ENCODE data around the gene ELMOD3. TPM values are rescaled to one million over a fixed set of nuclear protein-coding genes. Genes with fewer than 3 reads are reported as not detected.

The ELMOD3 gene
- polyA plus RNA-seq, 1 donor from 2014 or later: 39.7 TPM

GRCh38 chr2:85400023-85400422 is 45.5 kb downstream of the ELMOD3 start:
- H3K27ac ChIP-seq (ENCODE audit: low read length): no peak overlapping the region
- TF ChIP-seq SMC3 (conservative IDR thresholded peaks at IDR 0.05; ENCODE audit: poor library complexity) (no peak), EP300 (conservative IDR thresholded peaks at IDR 0.05; ENCODE audit: poor library complexity, severe bottlenecking) (no peak), EZH2 (IDR thresholded peaks at IDR 0.05; ENCODE audit: borderline replicate concordance, insufficient read depth, low read length, poor library complexity, severe bottlenecking) (no peak), CTCF (IDR thresholded peaks at IDR 0.05; ENCODE audit: poor library complexity, severe bottlenecking) (no peak), REST (IDR thresholded peaks at IDR 0.05; ENCODE audit: borderline replicate concordance) (no peak), POLR2AphosphoS5 (IDR thresholded peaks at IDR 0.05) (no peak), TAF1 (IDR thresholded peaks at IDR 0.05; ENCODE audit: low read depth) (no peak), RAD21 (conservative IDR thresholded peaks at IDR 0.05) (no peak)
- H3K9ac ChIP-seq (ENCODE audit: low read length): no peak overlapping the region
- H3K36me3 ChIP-seq (ENCODE audit: insufficient read depth, low read length): no peaks in the 10 kb centered on the region
- H3F3A ChIP-seq (ENCODE audit: insufficient read depth, low read length, poor library complexity, severe bottlenecking): no peaks in the 10 kb centered on the region
- no peak overlapping the region for H3K4me3 ChIP-seq (ENCODE audit: low read length)
- no peaks in the 10 kb centered on the region for H3K27me3 ChIP-seq (ENCODE audit: insufficient read depth, low read depth, low read length)
- no peaks in the 10 kb centered on the region for H3K9me2 ChIP-seq (ENCODE audit: insufficient read depth, low read length)
- no peaks in the 10 kb centered on the region for H3K79me2 ChIP-seq (replicated peaks; ENCODE audit: insufficient read depth, low read length)
- no peak overlapping the region for H2AFZ ChIP-seq (ENCODE audit: low read depth, low read length)
- no peaks in the 10 kb centered on the region for H4K20me1 ChIP-seq (ENCODE audit: insufficient read depth)
- no peaks in the 10 kb centered on the region for H3K9me3 ChIP-seq (ENCODE audit: low read length)
- H3K4me2 ChIP-seq (ENCODE audit: low read length): no peak overlapping the region

- Histone ChIP-seq H2AFZ (ENCODE audit: low read depth, low read length) (no peak overlapping the region), H3K36me3 (ENCODE audit: insufficient read depth, low read length) (no peaks in the 10 kb centered on the region), H3K27me3 (ENCODE audit: insufficient read depth, low read depth, low read length) (no peaks in the 10 kb centered on the region), H3K9me3 (ENCODE audit: low read length) (no peaks in the 10 kb centered on the region), H4K20me1 (ENCODE audit: insufficient read depth) (no peaks in the 10 kb centered on the region), H3F3A (ENCODE audit: insufficient read depth, low read length, poor library complexity, severe bottlenecking) (no peaks in the 10 kb centered on the region), H3K4me2 (ENCODE audit: low read length) (no peak overlapping the region), H3K27ac (ENCODE audit: low read length) (no peak overlapping the region), H3K4me3 (ENCODE audit: low read length) (no peak overlapping the region), H3K9me2 (ENCODE audit: insufficient read depth, low read length) (no peaks in the 10 kb centered on the region), H3K79me2 (replicated peaks; ENCODE audit: insufficient read depth, low read length) (no peaks in the 10 kb centered on the region), H3K9ac (ENCODE audit: low read length) (no peak overlapping the region)
- TF ChIP-seq SMC3 (conservative IDR thresholded peaks at IDR 0.05; ENCODE audit: poor library complexity) (no peak), EP300 (conservative IDR thresholded peaks at IDR 0.05; ENCODE audit: poor library complexity, severe bottlenecking) (no peak), CTCF (IDR thresholded peaks at IDR 0.05; ENCODE audit: poor library complexity, severe bottlenecking) (no peak), EZH2 (IDR thresholded peaks at IDR 0.05; ENCODE audit: borderline replicate concordance, insufficient read depth, low read length, poor library complexity, severe bottlenecking) (no peak), REST (IDR thresholded peaks at IDR 0.05; ENCODE audit: borderline replicate concordance) (no peak), POLR2AphosphoS5 (IDR thresholded peaks at IDR 0.05) (no peak), MXI1 (conservative IDR thresholded peaks at IDR 0.05; ENCODE audit: poor library complexity, severe bottlenecking) (no peak), RAD21 (conservative IDR thresholded peaks at IDR 0.05) (no peak), TAF1 (IDR thresholded peaks at IDR 0.05; ENCODE audit: low read depth) (no peak)
Measured at GRCh38 chr2:85400541-85401463, 46.2 kb downstream of the ELMOD3 start.

Measured in neural cell (in vitro differentiated cells).